ENCODE measurements around the gene SLC5A6. TPM values are rescaled to one million over a fixed set of nuclear protein-coding genes. Genes with fewer than 3 reads are reported as not detected.

Gene SLC5A6
- total RNA-seq, 4 donors from 2014 or later, result 22.8 to 58.3 (median 41.0) TPM

DNA sequence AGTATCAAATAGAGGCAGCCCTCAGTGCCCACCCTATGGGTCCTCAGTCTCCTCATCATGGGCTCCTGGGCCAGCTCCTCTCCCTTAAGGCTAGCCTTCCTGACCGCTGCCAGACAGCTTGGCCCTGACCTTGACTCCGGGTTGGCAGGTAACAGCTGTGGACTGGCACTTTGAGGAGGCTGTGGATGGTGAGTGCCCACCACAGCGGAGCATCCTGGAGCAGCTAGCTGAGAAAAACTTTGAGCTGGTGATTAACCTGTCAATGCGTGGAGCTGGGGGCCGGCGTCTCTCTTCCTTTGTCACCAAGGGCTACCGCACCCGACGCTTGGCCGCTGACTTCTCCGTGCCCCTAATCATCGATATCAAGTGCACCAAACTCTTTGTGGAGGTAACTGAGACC lies 24.1 kb upstream of the SLC5A6 start:
- in situ Hi-C loops (cut with MboI; ENCODE audit: low pct_ligation_motif_present in 1 of 4, low pct_unique_long_range_greater_than_20kb in 1 of 4, low sequenced_read_pairs in 3 of 4) (no loop called here), intact Hi-C loops (cut with DNase I; ENCODE audit: low total_unique reads) (no loop called here)
- H3K27ac ChIP-seq, result no peak overlapping the region
- H3K9me3 ChIP-seq, result no peaks in the 10 kb centered on the region
- 98% methylated on average over 12 of the region's 12 CpGs; no CpG with 5 or more reads in 1 of the 2 donors for WGBS, 2 donors (ENCODE audit: low coverage in 1 of 2)
- H3K36me3 ChIP-seq, result peaks cover 0 to 74% (median 19%) of the 10 kb centered on the region in 4 donors
- TF ChIP-seq EP300 (IDR thresholded peaks at IDR 0.05; ENCODE audit: low read depth), result no peak
- TF ChIP-seq POLR2AphosphoS5 (IDR thresholded peaks at IDR 0.05), result no peak
- TF ChIP-seq, protein P1, sequence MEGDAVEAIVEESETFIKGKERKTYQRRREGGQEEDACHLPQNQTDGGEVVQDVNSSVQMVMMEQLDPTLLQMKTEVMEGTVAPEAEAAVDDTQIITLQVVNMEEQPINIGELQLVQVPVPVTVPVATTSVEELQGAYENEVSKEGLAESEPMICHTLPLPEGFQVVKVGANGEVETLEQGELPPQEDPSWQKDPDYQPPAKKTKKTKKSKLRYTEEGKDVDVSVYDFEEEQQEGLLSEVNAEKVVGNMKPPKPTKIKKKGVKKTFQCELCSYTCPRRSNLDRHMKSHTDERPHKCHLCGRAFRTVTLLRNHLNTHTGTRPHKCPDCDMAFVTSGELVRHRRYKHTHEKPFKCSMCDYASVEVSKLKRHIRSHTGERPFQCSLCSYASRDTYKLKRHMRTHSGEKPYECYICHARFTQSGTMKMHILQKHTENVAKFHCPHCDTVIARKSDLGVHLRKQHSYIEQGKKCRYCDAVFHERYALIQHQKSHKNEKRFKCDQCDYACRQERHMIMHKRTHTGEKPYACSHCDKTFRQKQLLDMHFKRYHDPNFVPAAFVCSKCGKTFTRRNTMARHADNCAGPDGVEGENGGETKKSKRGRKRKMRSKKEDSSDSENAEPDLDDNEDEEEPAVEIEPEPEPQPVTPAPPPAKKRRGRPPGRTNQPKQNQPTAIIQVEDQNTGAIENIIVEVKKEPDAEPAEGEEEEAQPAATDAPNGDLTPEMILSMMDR (IDR thresholded peaks at IDR 0.05), result no peak
- no peak for TF ChIP-seq POLR2A (IDR thresholded peaks at IDR 0.05)
- no peaks in the 10 kb centered on the region for H3K4me1 ChIP-seq
- H3K4me3 ChIP-seq, result no peak overlapping the region
- no peak for DNase-seq
- H3K27me3 ChIP-seq, result no peaks in the 10 kb centered on the region

DNA sequence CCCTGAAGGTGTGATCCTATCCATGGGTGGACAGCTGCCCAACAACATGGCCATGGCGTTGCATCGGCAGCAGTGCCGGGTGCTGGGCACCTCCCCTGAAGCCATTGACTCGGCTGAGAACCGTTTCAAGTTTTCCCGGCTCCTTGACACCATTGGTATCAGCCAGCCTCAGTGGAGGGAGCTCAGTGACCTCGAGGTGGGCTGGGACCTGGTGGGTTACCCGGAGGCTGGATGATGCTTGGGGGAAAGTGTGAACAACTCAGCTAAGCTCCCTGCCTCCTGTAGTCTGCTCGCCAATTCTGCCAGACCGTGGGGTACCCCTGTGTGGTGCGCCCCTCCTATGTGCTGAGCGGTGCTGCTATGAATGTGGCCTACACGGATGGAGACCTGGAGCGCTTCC lies 21.3 kb upstream of the SLC5A6 start:
- DNase-seq, result no peak
- H3K4me1 ChIP-seq, result no peaks in the 10 kb centered on the region
- H3K36me3 ChIP-seq, result peaks cover 0 to 59% (median 15%) of the 10 kb centered on the region in 4 donors
- no peak for TF ChIP-seq POLR2AphosphoS5 (IDR thresholded peaks at IDR 0.05)
- TF ChIP-seq, protein P1 (IDR thresholded peaks at IDR 0.05), result no peak
- no peak for TF ChIP-seq EP300 (IDR thresholded peaks at IDR 0.05; ENCODE audit: low read depth)
- no peak for TF ChIP-seq POLR2A (IDR thresholded peaks at IDR 0.05)
- H3K27me3 ChIP-seq, result no peaks in the 10 kb centered on the region
- no peak overlapping the region for H3K4me3 ChIP-seq
- WGBS, 2 donors (ENCODE audit: low coverage in 1 of 2), result 93% methylated on average over 14 of the region's 14 CpGs; no CpG with 5 or more reads in 1 of the 2 donors
- no peak overlapping the region for H3K27ac ChIP-seq
- in situ Hi-C loops (cut with MboI; ENCODE audit: low pct_ligation_motif_present in 1 of 4, low pct_unique_long_range_greater_than_20kb in 1 of 4, low sequenced_read_pairs in 3 of 4), result no loop called here
- intact Hi-C loops (cut with DNase I; ENCODE audit: low total_unique reads), result no loop called here
- H3K9me3 ChIP-seq, result no peaks in the 10 kb centered on the region

DNA sequence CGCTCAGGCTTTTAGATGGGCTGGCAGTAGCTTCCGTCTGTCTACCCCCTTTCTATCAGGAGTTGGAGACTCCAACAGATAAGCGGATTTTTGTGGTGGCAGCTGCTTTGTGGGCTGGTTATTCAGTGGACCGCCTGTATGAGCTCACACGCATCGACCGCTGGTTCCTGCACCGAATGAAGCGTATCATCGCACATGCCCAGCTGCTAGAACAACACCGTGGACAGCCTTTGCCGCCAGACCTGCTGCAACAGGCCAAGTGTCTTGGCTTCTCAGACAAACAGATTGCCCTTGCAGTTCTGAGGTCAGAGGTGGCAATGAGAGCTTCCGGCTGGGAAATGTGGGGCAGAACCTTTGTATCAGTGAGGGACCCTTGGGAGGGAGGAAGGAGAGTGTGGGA lies 19.9 kb upstream of the SLC5A6 start:
- DNase-seq, result no peak
- Histone ChIP-seq H3K4me1 (no peaks in the 10 kb centered on the region), H3K4me3 (no peak overlapping the region), H3K27me3 (no peaks in the 10 kb centered on the region), H3K9me3 (no peaks in the 10 kb centered on the region), H3K36me3 (peaks cover 0 to 62% (median 15%) of the 10 kb centered on the region in 4 donors), H3K27ac (no peak overlapping the region)
- in situ Hi-C loops (cut with MboI; ENCODE audit: low pct_ligation_motif_present in 1 of 4, low pct_unique_long_range_greater_than_20kb in 1 of 4, low sequenced_read_pairs in 3 of 4) (no loop called here), intact Hi-C loops (cut with DNase I; ENCODE audit: low total_unique reads) (no loop called here)
- TF ChIP-seq, protein P1 (IDR thresholded peaks at IDR 0.05), result no peak
- TF ChIP-seq EP300 (IDR thresholded peaks at IDR 0.05; ENCODE audit: low read depth) (no peak), POLR2A (IDR thresholded peaks at IDR 0.05) (no peak), POLR2AphosphoS5 (IDR thresholded peaks at IDR 0.05) (no peak)
- WGBS, 2 donors (ENCODE audit: low coverage in 1 of 2), result 94% methylated on average over 13 of the region's 13 CpGs; no CpG with 5 or more reads in 1 of the 2 donors

DNA sequence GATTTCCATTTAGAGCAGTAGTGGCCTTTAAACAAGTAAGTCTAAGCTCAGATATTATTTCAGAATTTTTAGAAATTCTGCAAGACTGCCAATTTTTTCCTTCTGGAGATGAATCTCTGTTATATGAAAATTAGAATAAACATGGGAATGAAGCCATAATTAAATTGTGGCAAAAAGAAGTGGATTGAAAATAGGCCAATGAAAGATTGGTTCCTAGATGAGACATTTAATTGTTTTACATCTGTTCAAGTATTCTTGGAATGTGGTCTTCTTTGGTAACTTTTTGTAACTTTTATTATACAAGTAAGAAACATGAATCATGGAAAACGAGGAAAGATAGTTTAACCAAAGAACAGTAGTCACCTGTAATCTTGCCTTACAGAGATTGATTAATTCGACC lies 15.4 kb upstream of the SLC5A6 start:
- Histone ChIP-seq H3K4me3 (no peak overlapping the region), H3K27ac (no peak overlapping the region), H3K9me3 (no peaks in the 10 kb centered on the region), H3K36me3 (peaks cover 0 to 59% (median 22%) of the 10 kb centered on the region in 4 donors), H3K27me3 (no peaks in the 10 kb centered on the region), H3K4me1 (no peaks in the 10 kb centered on the region)
- WGBS, 2 donors (ENCODE audit: low coverage in 1 of 2), result 79 to 95% methylated on average over 2 of the region's 2 CpGs
- DNase-seq, result no peak
- TF ChIP-seq EP300 (IDR thresholded peaks at IDR 0.05; ENCODE audit: low read depth), result no peak
- TF ChIP-seq POLR2AphosphoS5 (IDR thresholded peaks at IDR 0.05), result no peak
- TF ChIP-seq POLR2A (IDR thresholded peaks at IDR 0.05), result no peak
- TF ChIP-seq, protein P1 (IDR thresholded peaks at IDR 0.05), result no peak
- in situ Hi-C loops (cut with MboI; ENCODE audit: low pct_ligation_motif_present in 1 of 4, low pct_unique_long_range_greater_than_20kb in 1 of 4, low sequenced_read_pairs in 3 of 4), result no loop called here
- intact Hi-C loops (cut with DNase I; ENCODE audit: low total_unique reads), result no loop called here

Measured in transverse colon (tissue), 4 donors.